ENCODE data around the gene ACE. TPM values are rescaled to one million over a fixed set of nuclear protein-coding genes. Genes with fewer than 3 reads are reported as not detected.

The ACE gene
- total RNA-seq, 6 experiments from 2014 or later, result 1.6 to 2.1 (median 1.7) TPM

- DNase-seq, result peak; percentile 69
Observed at GRCh38 chr17:63431939-63432804, 44.7 kb upstream of the ACE start.

GRCh38 chr17:63433746-63434591 lies 42.9 kb upstream of the ACE start:
- Mint-ChIP-seq H3K27me3 (ENCODE audit: insufficient read depth) (peaks cover 25% of the 10 kb centered on the region), H3K4me3 (peak overlapping the region; percentile 76), H3K27ac (peak overlapping the region; percentile 97), H3K9me3 (no peaks in the 10 kb centered on the region), H3K4me1 (ENCODE audit: low read depth) (peaks cover 47% of the 10 kb centered on the region), H3K36me3 (ENCODE audit: low read depth) (peaks cover 26% of the 10 kb centered on the region)
- peak; percentile 94 for DNase-seq
- TF ChIP-seq CTCF (IDR thresholded peaks at IDR 0.05), result peak; percentile 9; the same call in 1 of the 2 replicates

More at GRCh38 chr17:63431939-63432804, 44.7 kb upstream of the ACE start:
- TF ChIP-seq CTCF (IDR thresholded peaks at IDR 0.05), result no peak; the same call in 1 of the 2 replicates
- Mint-ChIP-seq H3K27me3 (ENCODE audit: insufficient read depth) (peaks cover 25% of the 10 kb centered on the region), H3K36me3 (ENCODE audit: low read depth) (peaks cover 27% of the 10 kb centered on the region), H3K4me3 (peak overlapping the region; percentile 76), H3K9me3 (no peaks in the 10 kb centered on the region), H3K27ac (peak overlapping the region; percentile 97), H3K4me1 (ENCODE audit: low read depth) (peaks cover 48% of the 10 kb centered on the region)

DNA sequence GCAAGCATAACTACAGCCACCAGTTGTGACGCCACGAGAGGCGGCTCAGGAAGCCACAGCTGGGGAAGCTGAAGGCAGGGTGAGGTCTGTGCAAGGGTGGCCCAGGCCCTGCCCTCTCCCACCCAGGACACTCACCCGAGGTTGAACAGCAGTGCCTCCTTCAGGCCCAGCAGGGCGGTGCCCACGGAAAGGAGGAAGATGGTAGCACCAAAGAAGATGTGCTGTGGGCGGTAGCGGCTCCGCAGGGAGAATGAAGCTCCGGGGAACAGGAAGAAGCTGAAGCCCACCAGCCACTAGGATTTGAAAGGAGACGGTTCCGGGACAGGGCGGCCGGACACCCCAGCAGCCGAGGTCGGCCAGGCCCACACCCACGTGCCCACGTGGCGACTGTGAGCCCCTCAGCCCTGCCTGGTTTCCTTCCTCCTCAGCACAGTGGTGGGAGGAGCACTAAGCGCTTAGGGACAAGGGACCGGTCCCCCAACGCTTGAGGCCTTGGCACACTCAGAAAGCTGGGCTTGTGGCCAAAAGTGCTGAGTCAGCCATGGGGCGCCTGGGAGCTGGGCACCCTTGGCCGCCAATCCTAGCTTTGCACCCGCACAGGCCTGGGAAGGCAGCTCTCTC lies 41.8 kb upstream of the ACE start:
- H3K27me3 Mint-ChIP-seq (ENCODE audit: insufficient read depth), result peaks cover 25% of the 10 kb centered on the region
- peak; percentile 53 for DNase-seq
- H3K9me3 Mint-ChIP-seq, result no peaks in the 10 kb centered on the region

GRCh38 chr17:63435681-63436522 lies 41.0 kb upstream of the ACE start:
- H3K4me3 Mint-ChIP-seq, result peak overlapping the region; percentile 50; the same call in 1 of the 2 replicates
- H3K4me1 Mint-ChIP-seq (ENCODE audit: low read depth), result peaks cover 53% of the 10 kb centered on the region
- DNase-seq, result no peak
- peaks cover 29% of the 10 kb centered on the region for H3K27me3 Mint-ChIP-seq (ENCODE audit: insufficient read depth)
- TF ChIP-seq CTCF (IDR thresholded peaks at IDR 0.05), result peak; percentile 28; the same call in 1 of the 2 replicates
- 0 out of 2 replicates have a peak overlapping the region, but pooled peaks have one; percentile 40 for H3K27ac Mint-ChIP-seq
- H3K9me3 Mint-ChIP-seq, result no peaks in the 10 kb centered on the region
- H3K36me3 Mint-ChIP-seq (ENCODE audit: low read depth), result peaks cover 19% of the 10 kb centered on the region; the same call in 1 of the 2 replicates

More for the DNA sequence above, 41.8 kb upstream of the ACE start:
- Mint-ChIP-seq H3K27ac (peak overlapping the region; percentile 97; the same call in 1 of the 2 replicates), H3K4me1 (ENCODE audit: low read depth) (peaks cover 54% of the 10 kb centered on the region), H3K36me3 (ENCODE audit: low read depth) (peaks cover 24% of the 10 kb centered on the region), H3K4me3 (peak overlapping the region; percentile 76; the same call in 1 of the 2 replicates)
- peak; percentile 59; the same call in 1 of the 2 replicates for TF ChIP-seq CTCF (IDR thresholded peaks at IDR 0.05)

Measured in HFFc6 (cell line).